PC-3 (cell line): ENCODE results near the gene TXNDC17. TPM values are rescaled to one million over a fixed set of nuclear protein-coding genes. Genes with fewer than 3 reads are reported as not detected.

Source experiments
- ATAC-seq: fragments of 200-7000 bp; cut with Tn5 transposase; 2 replicates; pipeline ENCODE4 v1.9.1; 2020; ENCODE audit warnings: mild to moderate bottlenecking, moderate library complexity
- BruUV-seq: library from RNA; stranded (reverse); fragments of 400-500 nt; replicated peaks from 2 replicates; lab custom pipeline; 2021; lab: Mats Ljungman, UMichigan
- CTCF ChIA-PET: fragments of 300-600 bp; sonication (Branson Sonifier 250); formaldehyde crosslinking; loops from one replicate; lab custom pipeline; 2022; ENCODE audit warnings: antibody characterized with exemption; lab: Charles Lee
- POLR2A ChIA-PET: fragments of 300-600 bp; sonication (Branson Sonifier 250); formaldehyde crosslinking; loops from one replicate; lab custom pipeline; 2022; ENCODE audit warnings: antibody characterized with exemption; ENCODE audit not compliant: unreplicated experiment; lab: Charles Lee
- DNase-seq: peaks from one replicate; pipeline ENCODE4 v3.0.0-alpha.2; 2015
- H2AFZ ChIP-seq: fragments of 300-600 bp; sonication (generic); 2 replicates; pipeline ENCODE4 v1.6.0; 2016; ENCODE audit warnings: antibody characterized with exemption, low read length
- H3F3A ChIP-seq: fragments of 300-600 bp; sonication (generic); one replicate; pipeline ENCODE4 v1.6.0; 2017; ENCODE audit warnings: antibody characterized with exemption, low read length, control low read depth, mild to moderate bottlenecking; ENCODE audit not compliant: unreplicated experiment
- H3K27ac ChIP-seq: fragments of 300-600 bp; sonication (generic); 2 replicates; pipeline ENCODE4 v1.5.1; 2016; ENCODE audit warnings: mild to moderate bottlenecking, low read length
- H3K27me3 ChIP-seq: fragments of 300-600 bp; sonication (generic); 2 replicates; pipeline ENCODE4 v1.6.1; 2016; ENCODE audit warnings: low read length, mixed read lengths
- H3K36me3 ChIP-seq: fragments of 300-600 bp; sonication (generic); 2 replicates; pipeline ENCODE4 v1.6.1; 2016; ENCODE audit warnings: low read depth, mixed run types, low read length, mixed read lengths
- H3K4me1 ChIP-seq: fragments of 300-600 bp; sonication (generic); 2 replicates; pipeline ENCODE4 v1.5.1; 2016; ENCODE audit warnings: low read length; ENCODE audit not compliant: insufficient read depth
- H3K4me2 ChIP-seq: fragments of 300-600 bp; sonication (generic); 2 replicates; pipeline ENCODE4 v1.6.0; 2016; ENCODE audit warnings: low read length
- H3K4me3 ChIP-seq: fragments of 300-600 bp; sonication (generic); 2 replicates; pipeline ENCODE4 v1.5.1; 2016; ENCODE audit warnings: mild to moderate bottlenecking, low read length, mixed read lengths
- H3K79me2 ChIP-seq: fragments of 300-600 bp; sonication (generic); 2 replicates; pipeline ENCODE4 v1.6.1; 2017; ENCODE audit warnings: low read length, mixed read lengths
- H3K9ac ChIP-seq: fragments of 300-600 bp; sonication (generic); 2 replicates; pipeline ENCODE4 v1.6.0; 2016; ENCODE audit warnings: mild to moderate bottlenecking, low read length
- H3K9me2 ChIP-seq: fragments of 300-600 bp; sonication (generic); replicated peaks from 2 replicates; pipeline ENCODE4 v1.6.1; 2016; ENCODE audit warnings: mixed run types, low read length, mixed read lengths
- H3K9me3 ChIP-seq: fragments of 300-600 bp; sonication (generic); 2 replicates; pipeline ENCODE4 v1.6.1; 2016; ENCODE audit warnings: low read length, mixed read lengths
- H4K20me1 ChIP-seq: fragments of 300-600 bp; sonication (generic); 2 replicates; pipeline ENCODE4 v1.6.1; 2016; ENCODE audit warnings: low read length, mixed read lengths
- EZH2 ChIP-seq: fragments of 300-600 bp; sonication (generic); IDR thresholded peaks from one replicate; pipeline ENCODE4 v1.6.1; 2017; ENCODE audit warnings: antibody characterized with exemption, mild to moderate bottlenecking, low read length; ENCODE audit not compliant: unreplicated experiment
- EZH2phosphoT487 ChIP-seq: fragments of 300-600 bp; sonication (generic); IDR thresholded peaks from 2 replicates; pipeline ENCODE4 v1.6.1; 2018; ENCODE audit warnings: mild to moderate bottlenecking, antibody characterized with exemption, low read length, borderline replicate concordance
- intact Hi-C: fragments of 100-400 bp; cut with micrococcal nuclease; formaldehyde crosslinking; loops from 2 replicates; pipeline ENCODE4 v1.9.0; 2023
- total RNA-seq: library from RNA; depleted of rRNA; stranded (reverse); fragments of >200 nt; gene quantifications from 2 replicates; pipeline ENCODE4 v1.2.3, GENCODE V29; 2014
- TF ChIP-seq, protein P1 (sequence below): fragments of 300-600 bp; sonication (generic); conservative IDR thresholded peaks from 2 replicates; pipeline ENCODE4 v1.5.1; 2017; ENCODE audit warnings: antibody characterized with exemption, low read depth, mild to moderate bottlenecking, low read length

The TXNDC17 gene
- total RNA-seq, 1 experiment from 2014 or later = 248 TPM

DNA sequence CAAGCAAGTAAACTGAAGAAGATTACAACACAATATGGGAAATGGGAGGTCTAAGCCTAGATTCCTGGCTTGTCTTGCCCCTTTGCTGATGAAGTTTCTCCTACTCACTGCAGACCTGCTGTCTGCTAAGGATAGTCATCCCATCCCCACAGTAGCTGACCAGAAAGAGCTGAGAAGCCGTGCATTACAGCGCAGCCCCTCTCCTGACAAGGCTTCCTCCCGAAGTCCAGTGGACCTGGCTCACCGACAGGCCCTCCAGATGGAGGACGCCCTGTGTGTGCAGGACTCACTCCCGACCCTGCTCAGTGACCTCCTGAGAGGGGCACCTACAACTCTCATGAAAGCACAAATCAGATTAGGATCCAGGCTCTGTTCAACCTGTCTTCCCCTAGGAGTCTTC lies 35.7 kb upstream of the TXNDC17 start:
- Histone ChIP-seq H3K27me3 (no peaks in the 10 kb centered on the region), H3K4me2 (no peak overlapping the region), H3K9ac (no peak overlapping the region), H3K9me2 (no peaks in the 10 kb centered on the region), H3K4me3 (no peak overlapping the region), H3K4me1 (peaks cover 16% of the 10 kb centered on the region), H3K79me2 (no peaks in the 10 kb centered on the region), H3K36me3 (peaks cover 38% of the 10 kb centered on the region), H3K27ac (no peak overlapping the region), H2AFZ (no peak overlapping the region), H3F3A (no peaks in the 10 kb centered on the region), H4K20me1 (no peaks in the 10 kb centered on the region), H3K9me3 (no peaks in the 10 kb centered on the region)
- ChIA-PET POLR2A (no interaction called here), CTCF (no interaction called here)
- BruUV-seq = no TSS peak
- ATAC-seq (no peak), DNase-seq (no peak)
- TF ChIP-seq, protein P1, sequence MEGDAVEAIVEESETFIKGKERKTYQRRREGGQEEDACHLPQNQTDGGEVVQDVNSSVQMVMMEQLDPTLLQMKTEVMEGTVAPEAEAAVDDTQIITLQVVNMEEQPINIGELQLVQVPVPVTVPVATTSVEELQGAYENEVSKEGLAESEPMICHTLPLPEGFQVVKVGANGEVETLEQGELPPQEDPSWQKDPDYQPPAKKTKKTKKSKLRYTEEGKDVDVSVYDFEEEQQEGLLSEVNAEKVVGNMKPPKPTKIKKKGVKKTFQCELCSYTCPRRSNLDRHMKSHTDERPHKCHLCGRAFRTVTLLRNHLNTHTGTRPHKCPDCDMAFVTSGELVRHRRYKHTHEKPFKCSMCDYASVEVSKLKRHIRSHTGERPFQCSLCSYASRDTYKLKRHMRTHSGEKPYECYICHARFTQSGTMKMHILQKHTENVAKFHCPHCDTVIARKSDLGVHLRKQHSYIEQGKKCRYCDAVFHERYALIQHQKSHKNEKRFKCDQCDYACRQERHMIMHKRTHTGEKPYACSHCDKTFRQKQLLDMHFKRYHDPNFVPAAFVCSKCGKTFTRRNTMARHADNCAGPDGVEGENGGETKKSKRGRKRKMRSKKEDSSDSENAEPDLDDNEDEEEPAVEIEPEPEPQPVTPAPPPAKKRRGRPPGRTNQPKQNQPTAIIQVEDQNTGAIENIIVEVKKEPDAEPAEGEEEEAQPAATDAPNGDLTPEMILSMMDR = no peak
- no peak for TF ChIP-seq EZH2phosphoT487
- TF ChIP-seq EZH2 = no peak
- intact Hi-C loops = no loop called here

- TF ChIP-seq, protein P1 = no peak
- TF ChIP-seq EZH2 (no peak), EZH2phosphoT487 (no peak)
- Histone ChIP-seq H3K9ac (no peak overlapping the region), H3K9me3 (no peaks in the 10 kb centered on the region), H3K4me1 (peaks cover 16% of the 10 kb centered on the region), H3K9me2 (no peaks in the 10 kb centered on the region), H3F3A (no peaks in the 10 kb centered on the region), H3K4me2 (no peak overlapping the region; the same call in 1 of the 2 replicates), H3K27me3 (no peaks in the 10 kb centered on the region), H3K4me3 (no peak overlapping the region), H3K27ac (peak overlapping the region; percentile 40), H2AFZ (no peak overlapping the region; the same call in 1 of the 2 replicates), H3K36me3 (peaks cover 30% of the 10 kb centered on the region), H3K79me2 (no peaks in the 10 kb centered on the region), H4K20me1 (no peaks in the 10 kb centered on the region)
- ATAC-seq (peak; percentile 90), DNase-seq (peak; percentile 84)
- intact Hi-C loops = no loop called here
- CTCF ChIA-PET = no interaction called here
- POLR2A ChIA-PET = no interaction called here
- BruUV-seq = no TSS peak
These were observed 32.5 kb upstream of the TXNDC17 start for GRCh38 chr17:6608321-6608720.

DNA sequence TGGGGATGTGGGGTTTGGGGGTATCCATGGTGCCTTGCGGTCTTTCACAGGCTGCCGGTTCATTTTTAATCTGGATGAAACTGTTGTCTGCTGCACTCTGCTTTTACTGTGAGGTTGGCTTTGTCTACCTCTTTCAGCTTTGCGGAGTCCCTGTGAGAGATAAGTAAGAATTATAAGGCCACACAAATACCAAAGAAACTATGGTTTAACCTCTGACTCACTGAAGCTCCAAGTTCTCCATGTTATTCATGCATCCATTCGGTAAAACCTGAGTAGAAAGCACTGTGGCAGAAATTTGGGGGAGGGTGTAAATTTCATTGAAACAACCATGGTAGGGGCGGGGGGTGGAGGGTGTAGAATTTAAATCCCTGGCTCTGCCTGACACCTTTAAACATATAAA lies 30.8 kb upstream of the TXNDC17 start:
- no peaks in the 10 kb centered on the region for H3K79me2 ChIP-seq
- H3K36me3 ChIP-seq = peaks cover 30% of the 10 kb centered on the region
- H3F3A ChIP-seq = no peaks in the 10 kb centered on the region
- H2AFZ ChIP-seq = no peak overlapping the region
- H3K4me3 ChIP-seq = no peak overlapping the region
- DNase-seq (no peak), ATAC-seq (no peak)
- POLR2A ChIA-PET = no interaction called here
- H4K20me1 ChIP-seq = no peaks in the 10 kb centered on the region
- no peak overlapping the region for H3K27ac ChIP-seq
- H3K4me1 ChIP-seq = peaks cover 16% of the 10 kb centered on the region
- H3K9ac ChIP-seq = no peak overlapping the region
- BruUV-seq = no TSS peak
- intact Hi-C loops = no loop called here
- CTCF ChIA-PET = no interaction called here
- H3K27me3 ChIP-seq = no peaks in the 10 kb centered on the region
- no peak overlapping the region for H3K4me2 ChIP-seq
- no peaks in the 10 kb centered on the region for H3K9me3 ChIP-seq
- TF ChIP-seq, protein P1 = no peak
- TF ChIP-seq EZH2phosphoT487 (no peak), EZH2 (no peak)
- no peaks in the 10 kb centered on the region for H3K9me2 ChIP-seq
